ENCODE measurements around the gene IDNK. TPM values are rescaled to one million over a fixed set of nuclear protein-coding genes. Genes with fewer than 3 reads are reported as not detected.

IDNK gene
- total RNA-seq, 3 donors from 2014 or later (not counting 1 experiment from before 2014, with no cell fraction given), result 12.5 to 13.5 (median 13.0) TPM

GRCh38 chr9:83649080-83649479 lies 26.1 kb downstream of the IDNK start:
- Mint-ChIP-seq H3K4me1 (peaks cover 6 to 9% of the 10 kb centered on the region in 2 donors), H3K27me3 (ENCODE audit: low read depth in 2 of 2) (no peaks in the 10 kb centered on the region), H3K27ac (no peak overlapping the region), H3K36me3 (no peaks in the 10 kb centered on the region), H3K4me3 (no peak overlapping the region), H3K9me3 (no peaks in the 10 kb centered on the region)
- TF ChIP-seq CTCF (IDR thresholded peaks at IDR 0.05), result peak; percentile 80
- Histone ChIP-seq H3K36me3 (ENCODE audit: control insufficient read depth, insufficient read depth, low read length) (peaks cover 21% of the 10 kb centered on the region), H3K27ac (ENCODE audit: low read length) (no peak overlapping the region), H3K4me3 (ENCODE audit: low read length) (no peak overlapping the region), H3K4me1 (ENCODE audit: control insufficient read depth, insufficient read depth, low read length) (no peaks in the 10 kb centered on the region), H3K9me3 (ENCODE audit: control insufficient read depth, insufficient read depth, low read length) (no peaks in the 10 kb centered on the region), H3K27me3 (ENCODE audit: control insufficient read depth, insufficient read depth, low read length) (no peaks in the 10 kb centered on the region)
- intact Hi-C loops (cut with micrococcal nuclease), result loop anchor here (1.0 kb wide), 2 partner anchors 29 to 315 kb away; no protein-coding TSS in a partner anchor
- DNase-seq (peak; percentile 67 to 86), ATAC-seq (peak; percentile 92 to 98 (median 97))
- 41% methylated on average over 6 of the region's 8 CpGs for WGBS (ENCODE audit: insufficient coverage)

GRCh38 chr9:83649515-83649914 lies 26.6 kb downstream of the IDNK start:
- Histone ChIP-seq H3K4me3 (ENCODE audit: low read length) (no peak overlapping the region), H3K27me3 (ENCODE audit: control insufficient read depth, insufficient read depth, low read length) (no peaks in the 10 kb centered on the region), H3K4me1 (ENCODE audit: control insufficient read depth, insufficient read depth, low read length) (no peaks in the 10 kb centered on the region), H3K9me3 (ENCODE audit: control insufficient read depth, insufficient read depth, low read length) (no peaks in the 10 kb centered on the region), H3K27ac (ENCODE audit: low read length) (no peak overlapping the region), H3K36me3 (ENCODE audit: control insufficient read depth, insufficient read depth, low read length) (peaks cover 24% of the 10 kb centered on the region)
- Mint-ChIP-seq H3K27me3 (ENCODE audit: low read depth in 2 of 2) (no peaks in the 10 kb centered on the region), H3K27ac (no peak overlapping the region), H3K4me1 (peaks cover 6 to 9% of the 10 kb centered on the region in 2 donors), H3K36me3 (no peaks in the 10 kb centered on the region), H3K9me3 (no peaks in the 10 kb centered on the region), H3K4me3 (no peak overlapping the region)
- 96% methylated on average over 4 of the region's 4 CpGs for WGBS (ENCODE audit: insufficient coverage)
- no peak for TF ChIP-seq CTCF (IDR thresholded peaks at IDR 0.05)
- peak in 1 of 3 donors; percentile 7 for ATAC-seq
- intact Hi-C loops (cut with micrococcal nuclease), result loop anchor here (1.0 kb wide), 2 partner anchors 29 to 315 kb away; no protein-coding TSS in a partner anchor
- DNase-seq, result no peak

- peaks cover 30% of the 10 kb centered on the region for H3K36me3 ChIP-seq (ENCODE audit: control insufficient read depth, insufficient read depth, low read length)
- H3K36me3 Mint-ChIP-seq, result no peaks in the 10 kb centered on the region
Measured at GRCh38 chr9:83651558-83651957, 28.6 kb downstream of the IDNK start.

More at GRCh38 chr9:83651558-83651957, 28.6 kb downstream of the IDNK start:
- H3K27ac Mint-ChIP-seq, result no peak overlapping the region
- H3K4me3 Mint-ChIP-seq, result no peak overlapping the region
- no peak for TF ChIP-seq CTCF (IDR thresholded peaks at IDR 0.05)
- Histone ChIP-seq H3K27me3 (ENCODE audit: control insufficient read depth, insufficient read depth, low read length) (no peaks in the 10 kb centered on the region), H3K4me1 (ENCODE audit: control insufficient read depth, insufficient read depth, low read length) (no peaks in the 10 kb centered on the region), H3K4me3 (ENCODE audit: low read length) (no peak overlapping the region), H3K27ac (ENCODE audit: low read length) (no peak overlapping the region), H3K9me3 (ENCODE audit: control insufficient read depth, insufficient read depth, low read length) (no peaks in the 10 kb centered on the region)
- no peaks in the 10 kb centered on the region for H3K27me3 Mint-ChIP-seq (ENCODE audit: low read depth in 2 of 2)
- peaks cover 6 to 14% of the 10 kb centered on the region in 2 donors for H3K4me1 Mint-ChIP-seq
- intact Hi-C loops (cut with micrococcal nuclease), result no loop called here
- 100% methylated on average over 2 of the region's 2 CpGs for whole genome bisulfite sequencing (ENCODE audit: insufficient coverage)
- no peak for ATAC-seq
- H3K9me3 Mint-ChIP-seq, result no peaks in the 10 kb centered on the region
- DNase-seq, result no peak
